GM08714 (cell line): ENCODE measurements around the gene STK32B.
"Not testable (repeated sequence)": the region's sequence is repeated elsewhere in the genome, so short reads cannot be mapped to it uniquely, and the experiment has no call there.

Experiments
- H3K4me3 ChIP-seq: fragments of 200-500 bp; sonication (Bioruptor generic); 2 replicates; pipeline ENCODE4 v1.5.1; 2014; ENCODE audit warnings: mild to moderate bottlenecking, low read length, inconsistent platforms
- ZNF274 ChIP-seq: IDR thresholded peaks from 2 replicates; pipeline ENCODE4 v1.6.1; 2012; ENCODE audit warnings: mild to moderate bottlenecking, low read depth, low read length

STK32B gene

GRCh38 chr4:5164221-5164912 is 113.1 kb downstream of the STK32B start:
- no peak for TF ChIP-seq ZNF274
- H3K4me3 ChIP-seq, result no peak overlapping the region

GRCh38 chr4:5165420-5166369 is 114.4 kb downstream of the STK32B start:
- H3K4me3 ChIP-seq, result no peak overlapping the region
- no peak for TF ChIP-seq ZNF274

- TF ChIP-seq ZNF274, result no peak
- no peak overlapping the region for H3K4me3 ChIP-seq
These were observed 115.1 kb downstream of the STK32B start for GRCh38 chr4:5166377-5166776.

GRCh38 chr4:5168891-5169290 is 117.6 kb downstream of the STK32B start:
- no peak overlapping the region for H3K4me3 ChIP-seq
- no peak for TF ChIP-seq ZNF274

GRCh38 chr4:5175836-5176235 is 124.6 kb downstream of the STK32B start:
- not testable (repeated sequence) for H3K4me3 ChIP-seq

- no peak overlapping the region for H3K4me3 ChIP-seq
- no peak for TF ChIP-seq ZNF274
These were observed 133.3 kb downstream of the STK32B start for GRCh38 chr4:5184606-5185005.

GRCh38 chr4:5185551-5185950 is 134.3 kb downstream of the STK32B start:
- no peak for TF ChIP-seq ZNF274
- no peak overlapping the region for H3K4me3 ChIP-seq

GRCh38 chr4:5186271-5187064 is 135.2 kb downstream of the STK32B start:
- no peak overlapping the region for H3K4me3 ChIP-seq
- TF ChIP-seq ZNF274, result no peak

GRCh38 chr4:5188130-5188529 is 136.8 kb downstream of the STK32B start:
- TF ChIP-seq ZNF274, result no peak
- H3K4me3 ChIP-seq, result no peak overlapping the region

- no peak overlapping the region for H3K4me3 ChIP-seq
- TF ChIP-seq ZNF274, result no peak
These were observed 140.6 kb downstream of the STK32B start for GRCh38 chr4:5191831-5192230.

GRCh38 chr4:5192271-5192670 is 141.0 kb downstream of the STK32B start:
- H3K4me3 ChIP-seq, result no peak overlapping the region
- no peak for TF ChIP-seq ZNF274

- no peak for TF ChIP-seq ZNF274
- no peak overlapping the region for H3K4me3 ChIP-seq
These were observed 141.4 kb downstream of the STK32B start for GRCh38 chr4:5192678-5193077.

- H3K4me3 ChIP-seq, result no peak overlapping the region
- no peak for TF ChIP-seq ZNF274
These were observed 147.6 kb downstream of the STK32B start for GRCh38 chr4:5198656-5199541.
